Loucy (cell line): ENCODE data around the gene SP110.

Experiments
- CTCF ChIP-seq: fragments of 200-600 bp; sonication (generic); conservative IDR thresholded peaks from 2 replicates; pipeline ENCODE4 v1.5.1; 2014; ENCODE audit warnings: mild to moderate bottlenecking, antibody characterized with exemption, low read length
- EZH2phosphoT487 ChIP-seq: fragments of 200-600 bp; IDR thresholded peaks from 2 replicates; pipeline ENCODE4 v1.6.1; 2018; ENCODE audit warnings: antibody characterized with exemption, mild to moderate bottlenecking, moderate library complexity, borderline replicate concordance

- TF ChIP-seq CTCF (no peak), EZH2phosphoT487 (no peak)
Observed at GRCh38 chr2:230246206-230246605, 26.4 kb upstream of the SP110 start.
